ENCODE measurements around the gene MAP3K5. TPM values are rescaled to one million over a fixed set of nuclear protein-coding genes. Genes with fewer than 3 reads are reported as not detected.

Gene MAP3K5
- total RNA-seq, 3 donors from 2014 or later (not counting 1 experiment from before 2014, with no cell fraction given), result 19.7 to 36.7 (median 35.4) TPM

GRCh38 chr6:136742125-136742524 lies 50.2 kb downstream of the MAP3K5 start:
- Histone ChIP-seq H3K9me3 (ENCODE audit: control insufficient read depth, insufficient read depth, low read length) (no peaks in the 10 kb centered on the region), H3K36me3 (ENCODE audit: control insufficient read depth, insufficient read depth, low read length) (no peaks in the 10 kb centered on the region), H3K4me3 (ENCODE audit: low read length) (no peak overlapping the region), H3K4me1 (ENCODE audit: control insufficient read depth, insufficient read depth, low read length) (peaks cover 3% of the 10 kb centered on the region), H3K27me3 (ENCODE audit: control insufficient read depth, insufficient read depth, low read length) (no peaks in the 10 kb centered on the region), H3K27ac (ENCODE audit: low read length) (no peak overlapping the region)
- intact Hi-C loops (cut with micrococcal nuclease), result no loop called here
- peaks cover 46 to 59% of the 10 kb centered on the region in 2 donors for H3K4me1 Mint-ChIP-seq
- DNase-seq, result no peak
- no peak overlapping the region for H3K4me3 Mint-ChIP-seq
- TF ChIP-seq, protein P1, sequence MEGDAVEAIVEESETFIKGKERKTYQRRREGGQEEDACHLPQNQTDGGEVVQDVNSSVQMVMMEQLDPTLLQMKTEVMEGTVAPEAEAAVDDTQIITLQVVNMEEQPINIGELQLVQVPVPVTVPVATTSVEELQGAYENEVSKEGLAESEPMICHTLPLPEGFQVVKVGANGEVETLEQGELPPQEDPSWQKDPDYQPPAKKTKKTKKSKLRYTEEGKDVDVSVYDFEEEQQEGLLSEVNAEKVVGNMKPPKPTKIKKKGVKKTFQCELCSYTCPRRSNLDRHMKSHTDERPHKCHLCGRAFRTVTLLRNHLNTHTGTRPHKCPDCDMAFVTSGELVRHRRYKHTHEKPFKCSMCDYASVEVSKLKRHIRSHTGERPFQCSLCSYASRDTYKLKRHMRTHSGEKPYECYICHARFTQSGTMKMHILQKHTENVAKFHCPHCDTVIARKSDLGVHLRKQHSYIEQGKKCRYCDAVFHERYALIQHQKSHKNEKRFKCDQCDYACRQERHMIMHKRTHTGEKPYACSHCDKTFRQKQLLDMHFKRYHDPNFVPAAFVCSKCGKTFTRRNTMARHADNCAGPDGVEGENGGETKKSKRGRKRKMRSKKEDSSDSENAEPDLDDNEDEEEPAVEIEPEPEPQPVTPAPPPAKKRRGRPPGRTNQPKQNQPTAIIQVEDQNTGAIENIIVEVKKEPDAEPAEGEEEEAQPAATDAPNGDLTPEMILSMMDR (IDR thresholded peaks at IDR 0.05), result no peak
- H3K36me3 Mint-ChIP-seq, result no peaks in the 10 kb centered on the region
- H3K9me3 Mint-ChIP-seq, result no peaks in the 10 kb centered on the region
- H3K27me3 Mint-ChIP-seq (ENCODE audit: low read depth in 2 of 2), result no peaks in the 10 kb centered on the region
- H3K27ac Mint-ChIP-seq, result peak overlapping the region; percentile 10 to 37
- WGBS (ENCODE audit: insufficient coverage), result 50% methylated on average over 1 of the region's 2 CpGs
- ATAC-seq, result no peak

GRCh38 chr6:136740050-136740974 lies 52.0 kb downstream of the MAP3K5 start:
- TF ChIP-seq, protein P1 (IDR thresholded peaks at IDR 0.05), result no peak
- WGBS (ENCODE audit: insufficient coverage), result 90% methylated on average over 4 of the region's 10 CpGs
- no peak overlapping the region for H3K4me3 ChIP-seq (ENCODE audit: low read length)
- Mint-ChIP-seq H3K9me3 (no peaks in the 10 kb centered on the region), H3K4me1 (peaks cover 43 to 44% of the 10 kb centered on the region in 2 donors), H3K27me3 (ENCODE audit: low read depth in 2 of 2) (no peaks in the 10 kb centered on the region), H3K36me3 (no peaks in the 10 kb centered on the region), H3K4me3 (no peak overlapping the region), H3K27ac (peak overlapping the region in 1 of 2 donors; percentile 56)
- intact Hi-C loops (cut with micrococcal nuclease), result no loop called here
- DNase-seq (no peak), ATAC-seq (no peak)
- no peak overlapping the region for H3K27ac ChIP-seq (ENCODE audit: low read length)
- no peaks in the 10 kb centered on the region for H3K36me3 ChIP-seq (ENCODE audit: control insufficient read depth, insufficient read depth, low read length)
- peaks cover 3% of the 10 kb centered on the region for H3K4me1 ChIP-seq (ENCODE audit: control insufficient read depth, insufficient read depth, low read length)
- H3K9me3 ChIP-seq (ENCODE audit: control insufficient read depth, insufficient read depth, low read length), result no peaks in the 10 kb centered on the region
- H3K27me3 ChIP-seq (ENCODE audit: control insufficient read depth, insufficient read depth, low read length), result no peaks in the 10 kb centered on the region

GRCh38 chr6:136739501-136739900 lies 52.8 kb downstream of the MAP3K5 start:
- Histone ChIP-seq H3K4me3 (ENCODE audit: low read length) (no peak overlapping the region), H3K36me3 (ENCODE audit: control insufficient read depth, insufficient read depth, low read length) (no peaks in the 10 kb centered on the region), H3K9me3 (ENCODE audit: control insufficient read depth, insufficient read depth, low read length) (no peaks in the 10 kb centered on the region), H3K4me1 (ENCODE audit: control insufficient read depth, insufficient read depth, low read length) (peaks cover 3% of the 10 kb centered on the region), H3K27ac (ENCODE audit: low read length) (no peak overlapping the region), H3K27me3 (ENCODE audit: control insufficient read depth, insufficient read depth, low read length) (no peaks in the 10 kb centered on the region)
- intact Hi-C loops (cut with micrococcal nuclease), result loop anchor here (1.0 kb wide), 1 partner anchor 54 kb away; no protein-coding TSS in a partner anchor
- ATAC-seq (peak in 2 of 3 donors; percentile 65 to 70), DNase-seq (peak in 1 of 2 donors; percentile 54)
- Mint-ChIP-seq H3K27ac (peak overlapping the region in 1 of 2 donors; percentile 56), H3K4me3 (no peak overlapping the region), H3K9me3 (no peaks in the 10 kb centered on the region), H3K36me3 (no peaks in the 10 kb centered on the region), H3K27me3 (ENCODE audit: low read depth in 2 of 2) (no peaks in the 10 kb centered on the region), H3K4me1 (peaks cover 43 to 52% of the 10 kb centered on the region in 2 donors)
- WGBS (ENCODE audit: insufficient coverage), result 60% methylated on average over 2 of the region's 3 CpGs
- TF ChIP-seq, protein P1 (IDR thresholded peaks at IDR 0.05), result no peak

Data from natural killer cell (primary cell).